Loucy (cell line): ENCODE measurements around the gene TIMM13.

Source experiments
- CTCF ChIP-seq: fragments of 200-600 bp; sonication (generic); conservative IDR thresholded peaks from 2 replicates; pipeline ENCODE4 v1.5.1; 2014; ENCODE audit warnings: mild to moderate bottlenecking, antibody characterized with exemption, low read length
- EZH2phosphoT487 ChIP-seq: fragments of 200-600 bp; IDR thresholded peaks from 2 replicates; pipeline ENCODE4 v1.6.1; 2018; ENCODE audit warnings: antibody characterized with exemption, mild to moderate bottlenecking, moderate library complexity, borderline replicate concordance

- no peak for TF ChIP-seq CTCF
- no peak for TF ChIP-seq EZH2phosphoT487
These were observed 32.9 kb upstream of the TIMM13 start for GRCh38 chr19:2460245-2460644.
